ENCODE results near the gene SAMD8.

DNA sequence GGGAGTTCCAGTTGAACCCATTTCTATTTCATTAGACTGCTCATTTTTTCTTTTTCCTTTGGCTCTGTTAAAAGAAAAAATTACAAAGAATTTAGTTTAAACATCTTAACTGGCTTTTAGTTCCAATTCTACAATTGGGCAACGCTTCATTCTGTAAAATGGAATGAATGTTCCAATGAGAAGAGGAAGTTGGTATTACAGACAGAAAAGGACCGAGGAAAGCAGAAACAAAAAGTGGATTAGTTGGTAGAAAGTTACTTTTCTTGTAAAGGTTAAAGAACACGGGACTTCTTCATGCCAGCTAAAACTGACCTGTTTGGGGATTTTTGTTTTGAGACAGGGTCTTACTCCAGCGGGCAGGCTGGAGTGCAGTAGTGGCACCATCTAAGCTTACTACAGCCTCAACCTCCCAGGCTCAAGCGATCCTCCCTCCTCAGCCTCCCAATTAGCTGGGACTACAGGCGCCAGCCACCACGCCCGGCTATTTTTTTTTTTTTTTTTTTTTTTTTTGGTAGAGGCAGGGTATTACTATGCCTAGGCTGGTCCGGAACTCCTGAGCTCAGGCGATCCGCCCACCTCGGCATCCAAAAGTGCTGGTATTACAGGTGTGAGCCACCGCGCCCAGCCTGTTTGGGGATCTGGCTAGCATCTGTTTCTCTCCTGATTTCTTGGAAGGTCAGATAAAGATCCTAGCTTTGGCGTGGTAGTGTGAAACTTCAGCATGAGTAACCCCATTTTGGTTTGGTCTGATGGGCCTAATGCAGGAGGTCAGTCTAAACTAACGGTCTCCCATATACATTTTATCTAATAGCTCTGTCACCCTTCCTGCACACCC lies 97.8 kb downstream of the SAMD8 start:
- TF ChIP-seq, protein P1, sequence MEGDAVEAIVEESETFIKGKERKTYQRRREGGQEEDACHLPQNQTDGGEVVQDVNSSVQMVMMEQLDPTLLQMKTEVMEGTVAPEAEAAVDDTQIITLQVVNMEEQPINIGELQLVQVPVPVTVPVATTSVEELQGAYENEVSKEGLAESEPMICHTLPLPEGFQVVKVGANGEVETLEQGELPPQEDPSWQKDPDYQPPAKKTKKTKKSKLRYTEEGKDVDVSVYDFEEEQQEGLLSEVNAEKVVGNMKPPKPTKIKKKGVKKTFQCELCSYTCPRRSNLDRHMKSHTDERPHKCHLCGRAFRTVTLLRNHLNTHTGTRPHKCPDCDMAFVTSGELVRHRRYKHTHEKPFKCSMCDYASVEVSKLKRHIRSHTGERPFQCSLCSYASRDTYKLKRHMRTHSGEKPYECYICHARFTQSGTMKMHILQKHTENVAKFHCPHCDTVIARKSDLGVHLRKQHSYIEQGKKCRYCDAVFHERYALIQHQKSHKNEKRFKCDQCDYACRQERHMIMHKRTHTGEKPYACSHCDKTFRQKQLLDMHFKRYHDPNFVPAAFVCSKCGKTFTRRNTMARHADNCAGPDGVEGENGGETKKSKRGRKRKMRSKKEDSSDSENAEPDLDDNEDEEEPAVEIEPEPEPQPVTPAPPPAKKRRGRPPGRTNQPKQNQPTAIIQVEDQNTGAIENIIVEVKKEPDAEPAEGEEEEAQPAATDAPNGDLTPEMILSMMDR (IDR thresholded peaks at IDR 0.05; ENCODE audit: insufficient read depth, low read length): no peak
- TF ChIP-seq POLR2AphosphoS5 (IDR thresholded peaks at IDR 0.05; ENCODE audit: low read depth): no peak
